Suprapubic skin (tissue), 4 donors: ENCODE measurements around the gene CFAP92. TPM values are rescaled to one million over a fixed set of nuclear protein-coding genes. Genes with fewer than 3 reads are reported as not detected.

Experiments used
- DNase-seq, 2 donors: peaks; one replicate each; pipeline ENCODE4 v3.0.0-alpha.2; 2019; ENCODE audit warnings: low spot score in 2 of 2
- H3K27ac ChIP-seq: fragments of 200-600 bp; sonication (generic); one replicate; pipeline ENCODE4 v1.5.1; 2019
- H3K27me3 ChIP-seq: fragments of 200-600 bp; sonication (generic); one replicate; pipeline ENCODE4 v1.5.1; 2019
- H3K36me3 ChIP-seq: fragments of 200-600 bp; sonication (generic); one replicate; pipeline ENCODE4 v1.5.1; 2019
- H3K4me1 ChIP-seq: fragments of 200-600 bp; sonication (generic); one replicate; pipeline ENCODE4 v1.5.1; 2019
- H3K4me3 ChIP-seq: fragments of 200-600 bp; sonication (generic); one replicate; pipeline ENCODE4 v1.5.1; 2019; ENCODE audit warnings: mild to moderate bottlenecking
- H3K9me3 ChIP-seq: fragments of 200-600 bp; sonication (generic); one replicate; pipeline ENCODE4 v1.5.1; 2019
- EP300 ChIP-seq: sonication (generic); formaldehyde crosslinking; IDR thresholded peaks from one replicate; pipeline ENCODE4 v1.6.1; 2017; ENCODE audit warnings: antibody characterized with exemption
- POLR2A ChIP-seq, 2 donors: fragments of 450-650 bp; IDR thresholded peaks; one replicate each; pipeline ENCODE4 v1.6.1; 2017; ENCODE audit warnings: antibody characterized with exemption in 2 of 2, mild to moderate bottlenecking in 2 of 2, moderate library complexity in 2 of 2
- POLR2AphosphoS5 ChIP-seq, 3 donors: sonication (generic); formaldehyde crosslinking; IDR thresholded peaks; one replicate each; pipeline ENCODE4 v1.6.1; 2017; ENCODE audit warnings: antibody characterized with exemption in 3 of 3
- WGBS: methylation state at CpG from one replicate; pipeline ENCODE4 v1.1.5; 2018; 5-methylcytosine and 5-hydroxymethylcytosine counted together
- total RNA-seq, 4 donors: library from RNA; depleted of rRNA; stranded (reverse); fragments of >200 nt; gene quantifications; one replicate each; pipeline ENCODE4 v1.1.0, GENCODE V29; 2016
- TF ChIP-seq, protein P1 (sequence below), 2 donors: fragments of 200-600 bp in 1 of 2; fragments of 450-650 bp in 1 of 2; sonication (generic) in 1 of 2; IDR thresholded peaks; one replicate each; pipeline ENCODE4 v1.5.1; 2016 to 2019; ENCODE audit warnings: antibody characterized with exemption in 2 of 2, mild to moderate bottlenecking in 1 of 2, moderate library complexity in 1 of 2

Gene CFAP92
- total RNA-seq, 4 donors from 2014 or later, result 0.11 to 1.7 (median 0.87) TPM

DNA sequence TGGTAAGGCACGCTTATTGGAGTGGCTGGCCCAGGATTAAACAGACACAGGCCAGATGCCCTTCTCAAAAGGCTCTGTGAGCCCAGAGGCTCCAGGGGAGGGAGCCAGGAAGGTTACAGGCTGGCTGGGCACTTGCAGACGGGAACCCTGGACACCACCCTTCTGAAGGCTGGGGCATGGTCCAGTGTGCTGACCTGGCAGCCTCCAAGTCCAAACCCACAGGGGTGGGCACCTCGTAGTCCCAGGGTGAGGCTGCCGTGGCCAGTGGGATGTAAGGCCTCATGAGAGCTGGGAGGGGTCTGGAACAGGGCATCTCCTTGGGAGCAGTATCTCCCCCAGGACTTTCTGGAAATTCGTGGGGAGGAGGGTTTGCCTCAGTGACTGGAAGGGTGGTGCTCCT lies 26.8 kb upstream of the CFAP92 start:
- Histone ChIP-seq H3K4me3 (no peak overlapping the region), H3K27me3 (no peaks in the 10 kb centered on the region), H3K27ac (peak overlapping the region; percentile 32), H3K9me3 (no peaks in the 10 kb centered on the region), H3K36me3 (no peaks in the 10 kb centered on the region), H3K4me1 (peaks cover 12% of the 10 kb centered on the region)
- TF ChIP-seq POLR2AphosphoS5 (IDR thresholded peaks at IDR 0.05) (no peak), EP300 (no peak), POLR2A (IDR thresholded peaks at IDR 0.05) (no peak)
- TF ChIP-seq, protein P1, sequence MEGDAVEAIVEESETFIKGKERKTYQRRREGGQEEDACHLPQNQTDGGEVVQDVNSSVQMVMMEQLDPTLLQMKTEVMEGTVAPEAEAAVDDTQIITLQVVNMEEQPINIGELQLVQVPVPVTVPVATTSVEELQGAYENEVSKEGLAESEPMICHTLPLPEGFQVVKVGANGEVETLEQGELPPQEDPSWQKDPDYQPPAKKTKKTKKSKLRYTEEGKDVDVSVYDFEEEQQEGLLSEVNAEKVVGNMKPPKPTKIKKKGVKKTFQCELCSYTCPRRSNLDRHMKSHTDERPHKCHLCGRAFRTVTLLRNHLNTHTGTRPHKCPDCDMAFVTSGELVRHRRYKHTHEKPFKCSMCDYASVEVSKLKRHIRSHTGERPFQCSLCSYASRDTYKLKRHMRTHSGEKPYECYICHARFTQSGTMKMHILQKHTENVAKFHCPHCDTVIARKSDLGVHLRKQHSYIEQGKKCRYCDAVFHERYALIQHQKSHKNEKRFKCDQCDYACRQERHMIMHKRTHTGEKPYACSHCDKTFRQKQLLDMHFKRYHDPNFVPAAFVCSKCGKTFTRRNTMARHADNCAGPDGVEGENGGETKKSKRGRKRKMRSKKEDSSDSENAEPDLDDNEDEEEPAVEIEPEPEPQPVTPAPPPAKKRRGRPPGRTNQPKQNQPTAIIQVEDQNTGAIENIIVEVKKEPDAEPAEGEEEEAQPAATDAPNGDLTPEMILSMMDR (IDR thresholded peaks at IDR 0.05), result no peak
- WGBS, result 74% methylated on average over 4 of the region's 5 CpGs
- no peak for DNase-seq

DNA sequence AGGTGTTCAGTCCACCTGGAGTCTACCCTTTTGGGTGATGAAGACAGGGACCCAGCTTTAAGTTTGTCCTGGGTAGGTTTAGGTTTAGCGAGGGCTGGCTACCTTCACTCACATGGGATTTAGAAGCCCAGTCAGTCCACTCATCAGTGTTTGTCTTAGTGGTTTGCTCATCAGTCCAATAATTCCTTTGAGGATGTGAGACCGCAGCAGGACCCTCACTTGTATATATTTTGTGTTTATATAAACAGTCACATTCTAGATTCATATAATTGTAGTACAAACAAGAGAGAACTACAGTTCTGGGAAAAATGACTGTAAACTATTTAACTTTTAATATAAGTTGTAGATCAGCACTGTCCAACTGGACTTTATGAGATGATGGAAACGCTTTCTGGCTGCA lies 25.4 kb upstream of the CFAP92 start:
- Histone ChIP-seq H3K27ac (no peak overlapping the region), H3K27me3 (no peaks in the 10 kb centered on the region), H3K9me3 (no peaks in the 10 kb centered on the region), H3K36me3 (no peaks in the 10 kb centered on the region), H3K4me3 (no peak overlapping the region), H3K4me1 (peaks cover 5% of the 10 kb centered on the region)
- TF ChIP-seq, protein P1 (IDR thresholded peaks at IDR 0.05), result no peak
- TF ChIP-seq EP300, result no peak
- no peak for TF ChIP-seq POLR2AphosphoS5 (IDR thresholded peaks at IDR 0.05)
- no peak for TF ChIP-seq POLR2A (IDR thresholded peaks at IDR 0.05)
- DNase-seq, result no peak
- 87% methylated on average over 3 of the region's 3 CpGs for WGBS

DNA sequence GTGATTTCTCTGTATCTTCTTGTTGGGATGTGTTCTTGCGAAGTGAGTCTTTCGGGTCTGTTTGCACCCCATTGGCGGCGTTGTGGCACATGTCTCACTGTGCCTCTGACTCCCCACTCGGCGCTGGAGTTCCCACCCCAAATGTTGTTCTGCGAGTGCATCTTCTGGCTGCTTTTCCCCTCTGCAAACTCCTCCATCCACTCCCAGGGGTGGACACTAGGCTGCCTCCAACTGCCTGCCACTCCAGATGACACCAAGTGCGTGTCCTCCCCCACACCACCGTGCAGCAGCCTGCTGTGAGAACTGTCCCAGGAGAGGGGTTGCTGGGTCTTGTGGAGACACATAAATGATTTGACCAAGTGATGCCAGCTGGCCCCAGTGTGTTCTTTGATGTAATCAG lies 24.9 kb upstream of the CFAP92 start:
- no peak for DNase-seq
- no peaks in the 10 kb centered on the region for H3K9me3 ChIP-seq
- H3K4me3 ChIP-seq, result no peak overlapping the region
- H3K27ac ChIP-seq, result no peak overlapping the region
- TF ChIP-seq POLR2AphosphoS5 (IDR thresholded peaks at IDR 0.05), result no peak
- no peak for TF ChIP-seq POLR2A (IDR thresholded peaks at IDR 0.05)
- no peak for TF ChIP-seq EP300
- TF ChIP-seq, protein P1 (IDR thresholded peaks at IDR 0.05), result no peak
- no peaks in the 10 kb centered on the region for H3K27me3 ChIP-seq
- H3K36me3 ChIP-seq, result no peaks in the 10 kb centered on the region
- peaks cover 5% of the 10 kb centered on the region for H3K4me1 ChIP-seq
- WGBS, result 72% methylated on average over 9 of the region's 9 CpGs

DNA sequence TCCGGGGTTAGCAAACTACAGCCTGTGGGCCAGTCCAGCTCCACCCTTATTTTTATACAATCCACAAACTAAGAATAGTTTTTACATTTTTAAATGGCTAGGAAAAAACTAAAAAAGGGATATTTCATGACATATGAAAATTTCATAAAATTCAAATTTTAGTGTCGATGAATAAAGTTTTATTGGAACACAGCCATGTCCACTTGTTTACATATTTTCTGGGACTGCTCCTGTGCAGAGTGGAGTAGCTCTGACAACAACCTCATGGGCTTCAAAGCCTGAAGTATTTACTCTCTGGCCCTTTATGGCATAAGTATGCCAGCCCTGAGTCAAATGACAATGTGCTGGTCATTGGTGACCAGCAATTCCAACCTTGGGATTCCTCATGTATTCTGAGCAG lies 24.4 kb upstream of the CFAP92 start:
- 87% methylated on average over 2 of the region's 2 CpGs for WGBS
- peaks cover 5% of the 10 kb centered on the region for H3K4me1 ChIP-seq
- no peaks in the 10 kb centered on the region for H3K9me3 ChIP-seq
- no peaks in the 10 kb centered on the region for H3K27me3 ChIP-seq
- no peak overlapping the region for H3K27ac ChIP-seq
- no peaks in the 10 kb centered on the region for H3K36me3 ChIP-seq
- TF ChIP-seq POLR2A (IDR thresholded peaks at IDR 0.05) (no peak), EP300 (no peak)
- TF ChIP-seq, protein P1 (IDR thresholded peaks at IDR 0.05), result no peak
- H3K4me3 ChIP-seq, result no peak overlapping the region
- no peak for DNase-seq

GRCh38 chr3:129017484-129017899 lies 23.6 kb upstream of the CFAP92 start:
- Histone ChIP-seq H3K9me3 (no peaks in the 10 kb centered on the region), H3K27ac (peak overlapping the region; percentile 11), H3K4me3 (no peak overlapping the region), H3K4me1 (peaks cover 5% of the 10 kb centered on the region), H3K27me3 (no peaks in the 10 kb centered on the region), H3K36me3 (no peaks in the 10 kb centered on the region)
- 55% methylated on average over 7 of the region's 7 CpGs for WGBS
- TF ChIP-seq, protein P1 (IDR thresholded peaks at IDR 0.05), result no peak
- TF ChIP-seq POLR2A (IDR thresholded peaks at IDR 0.05) (no peak), POLR2AphosphoS5 (IDR thresholded peaks at IDR 0.05) (no peak), EP300 (no peak)
- DNase-seq, result no peak
